Right lobe of liver (tissue), 6 donors: ENCODE measurements around the gene SLC9C1. TPM values are rescaled to one million over a fixed set of nuclear protein-coding genes. Genes with fewer than 3 reads are reported as not detected.

Source experiments
- ATAC-seq, 4 donors: fragments of 200-7000 bp; cut with Tn5 transposase; one replicate each; pipeline ENCODE4 v1.9.1; 2020; ENCODE audit warnings: mild to moderate bottlenecking in 4 of 4, moderate library complexity in 4 of 4
- DNase-seq, 3 donors: peaks; one replicate each; pipeline ENCODE4 v3.0.0-alpha.2; 2020
- H3K27ac ChIP-seq, 3 donors: fragments of 200-600 bp; one replicate each; pipeline ENCODE4 v1.8.0; 2022
- H3K27me3 ChIP-seq, 2 donors: fragments of 200-600 bp; one replicate each; pipeline ENCODE4 v1.8.0; 2022
- H3K36me3 ChIP-seq, 4 donors: fragments of 200-600 bp; sonication (generic) in 1 of 4; one replicate each; pipeline versions ENCODE4 v1.5.1 to v1.8.0; 2017 to 2022; ENCODE audit warnings: control low read depth in 1 of 4
- H3K4me1 ChIP-seq, 4 donors: fragments of 200-600 bp; sonication (generic) in 1 of 4; one replicate each; pipeline versions ENCODE4 v1.5.1 to v1.8.0; 2017 to 2022; ENCODE audit warnings: control low read depth in 1 of 4
- H3K4me3 ChIP-seq, 3 donors: fragments of 200-600 bp; one replicate each; pipeline ENCODE4 v1.8.0; 2022
- H3K9me3 ChIP-seq, 4 donors: fragments of 200-600 bp; sonication (generic) in 1 of 4; one replicate each; pipeline versions ENCODE4 v1.5.1 to v1.8.0; 2017 to 2022; ENCODE audit warnings: control low read depth in 1 of 4
- POLR2A ChIP-seq: fragments of 450-650 bp; IDR thresholded peaks from one replicate; pipeline ENCODE4 v1.6.1; 2017; ENCODE audit warnings: antibody characterized with exemption, mild to moderate bottlenecking
- WGBS: methylation state at CpG from one replicate; pipeline ENCODE4 v1.1.6; 2018; ENCODE audit warnings: low coverage, low lambda C conversion rate; ENCODE audit not compliant: insufficient coverage; ENCODE audit errors: missing lambda C conversion rate; 5-methylcytosine and 5-hydroxymethylcytosine counted together
- intact Hi-C, 2 donors: fragments of 100-400 bp; cut with DNase I; formaldehyde crosslinking; loops; one replicate each; pipeline versions ENCODE4 v1.11.2 to v1.14.1; 2022
- total RNA-seq, 6 experiments: library from RNA; depleted of rRNA in 2 of 6; stranded (reverse); fragments of >200 nt in 2 of 6; fragmentation: NEBNext Ultra II Directional in 3 of 6; extraction: Animal tissue kit (Norgen Biotek cat#: 25700) in 3 of 6; gene quantifications; one replicate each; pipeline versions ENCODE4 v1.1.0 to v1.2.4, GENCODE V29; 2016 to 2023
- TF ChIP-seq, protein P1 (sequence below), 4 donors: fragments of 200-600 bp in 3 of 4; fragments of 450-650 bp in 1 of 4; IDR thresholded peaks; one replicate each; pipeline versions ENCODE4 v1.5.1 to v1.8.0; 2016 to 2022; ENCODE audit warnings: antibody characterized with exemption in 4 of 4, mild to moderate bottlenecking in 2 of 4
- donor health status: DM: no; HTN: yes; CAD: no.
- donor health status: DM: no; HTN: no; CAD: no.
- donor health status: DM: no; HTN: no; CAD: no.
- donor health status: DM: no; HTN: yes; CAD: no.
- donor health status: DM: no; HTN: yes; CAD: no.

SLC9C1 gene
- total RNA-seq, 6 experiments from 2014 or later, result not detected

GRCh38 chr3:112233083-112233482, 60.9 kb downstream of the SLC9C1 start:
- Histone ChIP-seq H3K9me3 (no peaks in the 10 kb centered on the region), H3K27me3 (no peaks in the 10 kb centered on the region), H3K4me1 (no peaks in the 10 kb centered on the region), H3K4me3 (no peak overlapping the region), H3K36me3 (no peaks in the 10 kb centered on the region), H3K27ac (no peak overlapping the region)
- ATAC-seq (no peak), DNase-seq (no peak)
- WGBS, result 72% methylated on average over 4 of the region's 4 CpGs
- intact Hi-C loops, result no loop called here
- no peak for TF ChIP-seq POLR2A
- TF ChIP-seq, protein P1, sequence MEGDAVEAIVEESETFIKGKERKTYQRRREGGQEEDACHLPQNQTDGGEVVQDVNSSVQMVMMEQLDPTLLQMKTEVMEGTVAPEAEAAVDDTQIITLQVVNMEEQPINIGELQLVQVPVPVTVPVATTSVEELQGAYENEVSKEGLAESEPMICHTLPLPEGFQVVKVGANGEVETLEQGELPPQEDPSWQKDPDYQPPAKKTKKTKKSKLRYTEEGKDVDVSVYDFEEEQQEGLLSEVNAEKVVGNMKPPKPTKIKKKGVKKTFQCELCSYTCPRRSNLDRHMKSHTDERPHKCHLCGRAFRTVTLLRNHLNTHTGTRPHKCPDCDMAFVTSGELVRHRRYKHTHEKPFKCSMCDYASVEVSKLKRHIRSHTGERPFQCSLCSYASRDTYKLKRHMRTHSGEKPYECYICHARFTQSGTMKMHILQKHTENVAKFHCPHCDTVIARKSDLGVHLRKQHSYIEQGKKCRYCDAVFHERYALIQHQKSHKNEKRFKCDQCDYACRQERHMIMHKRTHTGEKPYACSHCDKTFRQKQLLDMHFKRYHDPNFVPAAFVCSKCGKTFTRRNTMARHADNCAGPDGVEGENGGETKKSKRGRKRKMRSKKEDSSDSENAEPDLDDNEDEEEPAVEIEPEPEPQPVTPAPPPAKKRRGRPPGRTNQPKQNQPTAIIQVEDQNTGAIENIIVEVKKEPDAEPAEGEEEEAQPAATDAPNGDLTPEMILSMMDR (IDR thresholded peaks at IDR 0.05), result no peak

- no peak for DNase-seq
- intact Hi-C loops, result no loop called here
- ATAC-seq, result no peak
- Histone ChIP-seq H3K4me3 (no peak overlapping the region), H3K4me1 (no peaks in the 10 kb centered on the region), H3K9me3 (no peaks in the 10 kb centered on the region), H3K27me3 (no peaks in the 10 kb centered on the region), H3K36me3 (no peaks in the 10 kb centered on the region), H3K27ac (no peak overlapping the region)
- WGBS, result 46% methylated on average over 3 of the region's 3 CpGs
- TF ChIP-seq POLR2A, result no peak
- TF ChIP-seq, protein P1 (IDR thresholded peaks at IDR 0.05), result no peak
Observed at GRCh38 chr3:112231727-112232126, 62.3 kb downstream of the SLC9C1 start.

- no peak overlapping the region for H3K4me3 ChIP-seq
- ATAC-seq (no peak), DNase-seq (no peak)
- H3K27ac ChIP-seq, result no peak overlapping the region
- TF ChIP-seq, protein P1 (IDR thresholded peaks at IDR 0.05), result no peak
- TF ChIP-seq POLR2A, result no peak
- H3K4me1 ChIP-seq, result no peaks in the 10 kb centered on the region
- no peaks in the 10 kb centered on the region for H3K36me3 ChIP-seq
- intact Hi-C loops, result no loop called here
- 80% methylated on average over 1 of the region's 1 CpG for WGBS
- no peaks in the 10 kb centered on the region for H3K9me3 ChIP-seq
- no peaks in the 10 kb centered on the region for H3K27me3 ChIP-seq
Observed at GRCh38 chr3:112230033-112230432, 64.0 kb downstream of the SLC9C1 start.

- ATAC-seq (no peak), DNase-seq (no peak)
- Histone ChIP-seq H3K4me3 (no peak overlapping the region), H3K4me1 (no peaks in the 10 kb centered on the region), H3K36me3 (no peaks in the 10 kb centered on the region), H3K27ac (no peak overlapping the region), H3K27me3 (no peaks in the 10 kb centered on the region), H3K9me3 (no peaks in the 10 kb centered on the region)
- 38% methylated on average over 1 of the region's 1 CpG for WGBS
- intact Hi-C loops, result no loop called here
- TF ChIP-seq POLR2A, result no peak
- TF ChIP-seq, protein P1 (IDR thresholded peaks at IDR 0.05), result no peak
Observed at GRCh38 chr3:112228786-112229185, 65.2 kb downstream of the SLC9C1 start.

- H3K27ac ChIP-seq, result no peak overlapping the region
- 59% methylated on average over 3 of the region's 3 CpGs for WGBS
- H3K27me3 ChIP-seq, result no peaks in the 10 kb centered on the region
- no peak overlapping the region for H3K4me3 ChIP-seq
- ATAC-seq (no peak), DNase-seq (no peak)
- intact Hi-C loops, result no loop called here
- no peaks in the 10 kb centered on the region for H3K9me3 ChIP-seq
- no peaks in the 10 kb centered on the region for H3K4me1 ChIP-seq
- H3K36me3 ChIP-seq, result no peaks in the 10 kb centered on the region
- TF ChIP-seq, protein P1 (IDR thresholded peaks at IDR 0.05), result no peak
- TF ChIP-seq POLR2A, result no peak
Observed at GRCh38 chr3:112200317-112200666, 93.7 kb downstream of the SLC9C1 start.
